HTERT RPE-1 (cell line): ENCODE results near the gene PCDHA6.
"Not testable (repeated sequence)": the region's sequence is repeated elsewhere in the genome, so short reads cannot be mapped to it uniquely, and the experiment has no call there.

Source experiments
- in situ Hi-C: fragments of 300-500 bp; cut with MboI; formaldehyde crosslinking; loops from 4 replicates; pipeline ENCODE4 v1.14.3; 2020; ENCODE audit warnings: low sequenced_read_pairs

The PCDHA6 gene

DNA sequence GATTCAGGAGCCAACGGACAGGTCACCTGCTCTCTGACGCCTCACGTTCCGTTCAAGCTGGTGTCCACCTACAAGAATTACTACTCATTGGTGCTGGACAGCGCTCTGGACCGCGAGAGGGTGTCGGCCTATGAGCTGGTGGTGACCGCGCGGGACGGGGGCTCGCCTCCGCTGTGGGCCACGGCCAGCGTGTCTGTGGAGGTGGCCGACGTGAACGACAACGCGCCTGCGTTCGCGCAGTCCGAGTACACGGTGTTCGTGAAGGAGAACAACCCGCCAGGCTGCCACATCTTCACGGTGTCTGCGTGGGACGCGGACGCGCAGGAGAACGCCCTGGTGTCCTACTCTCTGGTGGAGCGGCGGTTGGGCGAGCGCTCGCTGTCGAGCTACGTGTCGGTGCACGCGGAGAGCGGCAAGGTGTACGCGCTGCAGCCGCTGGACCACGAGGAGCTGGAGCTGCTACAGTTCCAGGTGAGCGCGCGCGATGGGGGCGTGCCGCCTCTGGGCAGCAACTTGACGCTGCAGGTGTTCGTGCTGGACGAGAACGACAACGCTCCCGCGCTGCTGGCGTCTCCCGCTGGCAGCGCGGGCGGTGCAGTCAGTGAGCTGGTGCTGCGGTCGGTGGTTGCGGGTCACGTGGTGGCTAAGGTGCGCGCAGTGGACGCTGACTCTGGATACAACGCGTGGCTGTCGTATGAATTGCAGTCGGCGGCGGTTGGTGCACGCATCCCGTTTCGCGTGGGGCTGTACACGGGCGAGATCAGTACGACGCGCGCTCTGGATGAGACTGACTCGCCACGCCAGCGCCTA lies 29.6 kb downstream of the PCDHA6 start:
- in situ Hi-C loops = no loop called here

DNA sequence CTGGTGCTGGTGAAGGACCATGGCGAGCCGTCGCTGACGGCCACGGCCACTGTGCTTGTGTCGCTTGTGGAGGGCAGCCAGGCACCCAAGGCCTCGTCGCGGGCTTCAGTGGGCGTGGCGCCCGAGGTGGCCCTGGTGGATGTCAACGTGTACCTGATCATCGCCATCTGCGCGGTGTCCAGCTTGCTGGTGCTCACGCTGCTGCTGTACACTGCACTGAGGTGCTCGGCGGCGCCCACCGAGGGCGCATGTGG lies 30.2 kb downstream of the PCDHA6 start:
- in situ Hi-C loops = no loop called here

DNA sequence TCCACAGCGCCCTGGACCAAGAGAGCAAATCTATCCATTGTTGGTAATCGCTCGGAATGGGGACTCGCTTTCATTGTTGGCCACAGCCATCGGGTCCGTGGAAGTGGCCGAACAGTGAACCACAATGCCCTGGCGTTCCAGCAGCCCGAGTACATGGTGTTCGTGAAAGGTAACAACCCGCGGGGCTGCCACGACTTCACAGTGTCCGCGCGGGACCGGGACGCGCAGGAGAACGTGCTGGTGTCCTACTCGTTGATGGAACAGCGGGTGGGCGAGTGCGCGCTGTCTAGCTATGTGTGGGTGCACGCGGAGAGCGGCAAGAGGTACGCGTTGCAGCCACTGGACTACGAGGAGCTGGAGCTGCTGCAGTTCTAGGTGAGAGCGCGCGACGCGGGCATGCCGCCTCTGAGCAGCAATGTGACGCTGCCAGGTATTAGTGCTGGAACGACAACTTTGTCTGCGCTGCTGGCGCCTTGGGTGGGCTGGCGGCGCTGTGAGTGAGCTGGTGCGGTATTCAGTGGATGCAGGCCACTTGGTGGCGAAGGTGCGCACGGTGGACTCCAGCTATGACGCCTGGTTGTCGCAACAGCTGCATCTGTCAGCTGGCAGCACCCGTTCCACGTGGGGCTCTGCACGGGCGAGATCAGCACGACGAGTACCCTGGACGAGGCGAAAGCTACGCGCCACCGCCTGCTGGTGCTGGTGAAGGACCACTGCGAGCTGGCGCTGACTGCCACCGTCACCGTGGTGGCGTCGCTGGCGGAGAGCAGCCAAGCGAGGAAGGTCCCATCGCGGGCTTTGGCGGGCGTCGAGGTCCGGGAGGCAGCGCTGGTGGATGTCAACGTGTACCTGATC lies 34.9 kb downstream of the PCDHA6 start:
- in situ Hi-C loops = no loop called here

GRCh38 chr5:140868721-140869554 lies 41.2 kb downstream of the PCDHA6 start, which contains the start of gene PCDHA11:
Gene PCDHA11, plus strand, starts transcription at chr5:140868957. Its CDS starts 147 bp downstream, at chr5:140869104.
- in situ Hi-C loops = no loop called here

DNA sequence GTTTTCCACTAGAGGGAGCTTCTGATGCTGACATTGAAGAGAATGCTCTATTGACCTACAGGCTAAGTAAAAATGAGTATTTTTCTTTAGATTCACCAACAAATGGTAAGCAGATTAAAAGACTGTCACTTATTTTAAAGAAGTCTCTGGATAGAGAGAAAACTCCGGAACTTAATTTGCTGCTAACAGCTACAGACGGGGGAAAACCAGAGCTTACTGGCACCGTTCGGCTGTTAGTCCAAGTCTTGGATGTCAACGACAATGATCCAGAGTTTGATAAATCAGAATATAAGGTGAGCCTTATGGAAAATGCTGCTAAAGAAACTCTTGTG lies 41.8 kb downstream of the PCDHA6 start:
- in situ Hi-C loops = no loop called here

DNA sequence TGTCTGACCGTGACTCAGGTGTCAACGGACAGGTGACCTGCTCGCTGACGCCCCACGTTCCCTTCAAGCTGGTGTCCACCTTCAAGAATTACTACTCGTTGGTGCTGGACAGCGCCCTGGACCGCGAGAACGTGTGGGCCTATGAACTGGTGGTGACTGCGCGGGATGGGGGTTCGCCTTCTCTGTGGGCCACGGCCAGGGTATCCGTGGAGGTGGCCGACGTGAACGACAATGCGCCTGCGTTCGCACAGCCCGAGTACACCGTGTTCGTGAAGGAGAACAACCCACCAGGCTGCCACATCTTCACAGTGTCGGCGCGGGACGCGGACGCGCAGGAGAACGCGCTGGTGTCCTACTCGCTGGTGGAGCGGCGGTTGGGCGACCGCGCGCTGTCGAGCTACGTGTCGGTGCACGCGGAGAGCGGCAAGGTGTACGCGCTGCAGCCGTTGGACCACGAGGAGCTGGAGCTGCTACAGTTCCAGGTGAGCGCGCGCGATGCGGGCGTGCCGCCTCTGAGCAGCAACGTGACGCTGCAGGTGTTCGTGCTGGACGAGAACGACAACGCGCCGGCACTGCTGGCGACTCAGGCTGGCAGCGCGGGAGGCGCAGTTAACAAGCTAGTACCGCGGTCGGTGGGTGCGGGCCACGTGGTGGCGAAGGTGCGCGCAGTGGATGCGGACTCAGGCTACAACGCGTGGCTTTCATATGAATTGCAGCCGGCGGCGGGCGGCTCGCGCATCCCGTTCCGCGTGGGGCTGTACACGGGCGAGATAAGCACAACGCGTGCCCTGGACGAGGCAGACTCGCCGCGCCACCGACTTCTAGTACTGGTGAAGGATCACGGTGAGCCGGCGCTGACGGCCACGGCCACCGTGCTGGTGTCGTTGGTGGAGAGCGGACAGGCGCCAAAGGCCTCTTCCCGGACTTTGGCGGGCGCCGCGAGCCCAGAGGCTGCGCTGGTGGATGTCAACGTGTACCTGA lies 42.8 kb downstream of the PCDHA6 start:
- in situ Hi-C loops = no loop called here

DNA sequence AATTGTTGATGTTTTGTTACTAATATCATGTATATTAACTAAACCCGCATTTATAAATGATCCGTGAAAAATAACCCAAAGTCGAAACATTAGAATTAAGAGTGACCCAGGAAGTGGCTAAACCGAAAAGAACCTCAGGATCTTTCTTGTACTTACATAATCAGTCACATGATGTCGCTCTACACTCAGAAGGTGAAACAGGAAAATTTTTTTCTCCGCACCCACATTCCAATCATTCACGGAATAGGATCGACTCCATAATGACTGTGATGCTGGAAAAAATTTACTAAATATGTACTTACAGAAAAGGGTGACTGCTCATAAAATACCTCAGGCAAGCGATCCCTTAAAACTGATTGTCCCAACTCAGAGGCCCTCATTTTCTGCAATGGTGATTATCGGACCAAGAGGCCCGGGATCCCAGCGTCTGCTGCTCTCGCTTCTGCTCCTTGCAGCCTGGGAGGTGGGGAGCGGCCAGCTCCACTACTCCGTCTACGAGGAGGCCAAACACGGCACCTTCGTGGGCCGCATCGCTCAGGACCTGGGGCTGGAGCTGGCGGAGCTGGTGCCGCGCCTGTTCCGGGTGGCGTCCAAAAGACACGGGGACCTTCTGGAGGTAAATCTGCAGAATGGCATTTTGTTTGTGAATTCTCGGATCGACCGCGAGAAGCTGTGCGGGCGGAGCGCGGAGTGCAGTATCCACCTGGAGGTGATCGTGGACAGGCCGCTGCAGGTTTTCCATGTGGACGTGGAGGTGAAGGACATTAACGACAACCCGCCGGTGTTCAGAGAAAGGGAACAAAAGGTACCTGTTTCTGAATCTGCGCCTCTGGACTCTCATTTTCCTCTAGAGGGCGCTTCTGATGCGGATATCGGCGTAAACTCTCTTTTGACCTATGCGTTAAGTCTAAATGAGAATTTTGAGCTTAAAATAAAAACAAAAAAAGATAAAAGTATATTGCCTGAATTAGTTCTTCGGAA lies 47.6 kb downstream of the PCDHA6 start, which contains the start of gene PCDHA12:
Gene PCDHA12, plus strand, starts transcription at position 224 of the 981 bp plus-strand sequence. Its CDS starts 165 bp downstream, at position 389.
- in situ Hi-C loops = no loop called here

GRCh38 chr5:140876541-140877261 lies 48.9 kb downstream of the PCDHA6 start:
- in situ Hi-C loops = not testable (repeated sequence)

DNA sequence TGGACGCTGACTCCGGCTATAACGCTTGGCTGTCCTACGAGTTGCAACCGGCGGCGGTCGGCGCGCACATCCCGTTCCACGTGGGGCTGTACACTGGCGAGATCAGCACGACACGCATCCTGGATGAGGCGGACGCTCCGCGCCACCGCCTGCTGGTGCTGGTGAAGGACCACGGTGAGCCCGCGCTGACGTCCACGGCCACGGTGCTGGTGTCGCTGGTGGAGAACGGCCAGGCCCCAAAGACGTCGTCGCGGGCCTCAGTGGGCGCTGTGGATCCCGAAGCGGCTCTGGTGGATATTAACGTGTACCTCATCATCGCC lies 49.5 kb downstream of the PCDHA6 start:
- in situ Hi-C loops = no loop called here
